Ecto neural progenitor cell (in vitro differentiated cells): Measurements from ENCODE around the gene ADSS1.

Experiments
- DNase-seq: peaks from one replicate; pipeline ENCODE4 v3.0.0-alpha.2; 2018; ENCODE audit warnings: low spot score

Gene ADSS1

GRCh38 chr14:104700225-104700651, 23.8 kb upstream of the ADSS1 start:
- DNase-seq = no peak

- DNase-seq = no peak
Observed at GRCh38 chr14:104700747-104701217, 23.2 kb upstream of the ADSS1 start.

- DNase-seq = no peak
Observed at GRCh38 chr14:104701383-104702076, 22.5 kb upstream of the ADSS1 start.

GRCh38 chr14:104702106-104702505, 21.9 kb upstream of the ADSS1 start:
- no peak for DNase-seq

- DNase-seq = no peak
Observed at GRCh38 chr14:104702673-104703072, 21.4 kb upstream of the ADSS1 start.

GRCh38 chr14:104703269-104703668, 20.8 kb upstream of the ADSS1 start:
- no peak for DNase-seq

GRCh38 chr14:104704252-104704651, 19.8 kb upstream of the ADSS1 start:
- DNase-seq = no peak

GRCh38 chr14:104705340-104706047, 18.5 kb upstream of the ADSS1 start:
- no peak for DNase-seq

GRCh38 chr14:104706733-104707607, 17.1 kb upstream of the ADSS1 start:
- DNase-seq = no peak

- DNase-seq = no peak
Observed at GRCh38 chr14:104707608-104708595, 16.1 kb upstream of the ADSS1 start.

GRCh38 chr14:104708606-104709268, 15.3 kb upstream of the ADSS1 start:
- peak; percentile 88 for DNase-seq

GRCh38 chr14:104709387-104710039, 14.5 kb upstream of the ADSS1 start:
- no peak for DNase-seq

- DNase-seq = no peak
Observed at GRCh38 chr14:104710071-104710735, 13.8 kb upstream of the ADSS1 start.

GRCh38 chr14:104712881-104713734, 10.9 kb upstream of the ADSS1 start:
- DNase-seq = no peak

GRCh38 chr14:104714066-104714465, 10.0 kb upstream of the ADSS1 start:
- DNase-seq = no peak

- DNase-seq = no peak
Observed at GRCh38 chr14:104714681-104715080, 9.3 kb upstream of the ADSS1 start.

GRCh38 chr14:104715416-104715815, 8.6 kb upstream of the ADSS1 start:
- no peak for DNase-seq

GRCh38 chr14:104715871-104716270, 8.2 kb upstream of the ADSS1 start:
- DNase-seq = no peak

- no peak for DNase-seq
Observed at GRCh38 chr14:104717137-104717536, 6.9 kb upstream of the ADSS1 start.
